ENCODE measurements around the gene TENT4A.

TENT4A gene

GRCh38 chr5:6731465-6732237, 18.4 kb downstream of the TENT4A start:
- no peak overlapping the region for H3K27ac ChIP-seq

GRCh38 chr5:6732634-6733410, 19.6 kb downstream of the TENT4A start:
- TF ChIP-seq ZFX (IDR thresholded peaks at IDR 0.05): no peak
- TF ChIP-seq CTCF (conservative IDR thresholded peaks at IDR 0.05): no peak
- no peak overlapping the region for H3K27ac ChIP-seq

More at GRCh38 chr5:6731465-6732237, 18.4 kb downstream of the TENT4A start:
- no peak for TF ChIP-seq ZFX (IDR thresholded peaks at IDR 0.05)
- no peak for TF ChIP-seq CTCF (conservative IDR thresholded peaks at IDR 0.05)

- TF ChIP-seq ZFX (IDR thresholded peaks at IDR 0.05) (no peak), CTCF (conservative IDR thresholded peaks at IDR 0.05) (no peak)
- no peak overlapping the region for H3K27ac ChIP-seq
These were observed 20.4 kb downstream of the TENT4A start for GRCh38 chr5:6733411-6734242.

DNA sequence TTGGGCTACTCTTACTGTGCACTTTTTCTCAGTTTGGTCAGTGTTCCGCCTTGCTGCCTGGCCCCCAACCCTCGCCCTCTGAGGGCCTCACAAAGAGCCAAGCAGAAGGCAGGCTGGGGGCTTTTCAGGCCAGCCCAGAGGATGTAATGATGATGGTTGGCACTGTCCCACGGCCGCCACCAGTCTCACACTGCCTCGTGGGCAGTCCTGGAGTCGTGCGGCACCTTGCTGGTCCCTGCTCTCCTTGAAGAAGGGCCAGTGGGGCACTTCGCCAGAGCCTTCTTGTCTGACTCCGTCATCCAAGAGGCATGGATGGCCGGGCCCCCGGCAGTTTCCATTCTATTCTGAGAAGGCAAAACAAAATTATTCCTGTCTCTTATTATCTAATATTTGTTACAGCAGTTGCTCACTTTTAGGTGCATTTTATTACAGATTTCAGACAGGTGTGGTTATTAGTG, 21.0 kb downstream of the TENT4A start:
- H3K27ac ChIP-seq: no peak overlapping the region

DNA sequence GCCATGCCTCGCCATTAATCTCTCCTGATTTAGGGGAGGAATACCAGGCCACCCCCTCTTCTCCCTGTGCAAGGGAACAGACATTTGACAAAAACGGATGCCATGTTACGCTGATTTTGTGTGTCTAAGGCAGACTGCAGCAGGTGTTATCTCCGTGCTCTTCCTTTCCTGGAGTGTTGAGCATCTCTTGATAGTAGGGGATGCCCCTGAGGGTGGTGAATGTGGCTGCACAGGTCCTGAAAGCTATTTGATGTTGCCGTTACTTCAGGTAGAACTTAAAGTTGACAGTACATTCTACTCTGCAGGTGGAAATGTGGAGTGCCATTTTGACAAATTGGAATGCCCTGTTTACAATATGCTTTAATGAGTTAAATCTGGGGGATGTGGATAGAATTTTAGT, 21.5 kb downstream of the TENT4A start:
- TF ChIP-seq CTCF (conservative IDR thresholded peaks at IDR 0.05) (no peak), ZFX (IDR thresholded peaks at IDR 0.05) (no peak)
- H3K27ac ChIP-seq: no peak overlapping the region

More for the DNA sequence above, 21.0 kb downstream of the TENT4A start:
- TF ChIP-seq ZFX (IDR thresholded peaks at IDR 0.05) (no peak), CTCF (conservative IDR thresholded peaks at IDR 0.05) (no peak)

DNA sequence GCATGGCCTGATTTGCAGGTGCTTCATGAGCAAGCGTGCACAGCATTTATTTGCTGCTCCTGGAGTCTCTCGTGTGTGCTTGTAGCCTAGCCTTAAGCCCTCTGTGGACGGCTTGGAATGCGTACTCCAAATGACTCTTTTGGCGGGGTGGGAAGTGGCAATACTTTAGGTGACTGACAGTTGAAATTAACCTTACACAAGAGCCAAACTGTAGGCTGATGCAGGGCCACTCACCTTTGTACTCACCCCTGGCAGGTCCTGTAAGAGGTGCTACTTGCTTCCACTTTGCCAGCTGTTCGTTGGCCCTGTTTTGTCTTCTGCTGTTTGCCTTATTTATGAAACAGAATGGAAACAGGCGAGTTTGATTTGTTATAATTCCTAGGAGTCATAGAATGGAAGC, 22.9 kb downstream of the TENT4A start:
- TF ChIP-seq CTCF (conservative IDR thresholded peaks at IDR 0.05) (no peak), ZFX (IDR thresholded peaks at IDR 0.05) (no peak)
- no peak overlapping the region for H3K27ac ChIP-seq

Measured in C4-2B (cell line).